GM12891 (cell line): ENCODE results near the gene ZBTB46.

ENCODE experiments used
- POLR2A ChIP-seq: IDR thresholded peaks from 2 replicates; pipeline ENCODE4 v1.6.1; 2011; ENCODE audit warnings: low read depth, low read length, control low read depth
- POU2F2 ChIP-seq: IDR thresholded peaks from 2 replicates; pipeline ENCODE4 v1.6.1; 2011; ENCODE audit warnings: low read depth, mild to moderate bottlenecking, control low read depth, low read length, moderate library complexity
- SPI1 ChIP-seq: IDR thresholded peaks from 2 replicates; pipeline ENCODE4 v1.6.1; 2011; ENCODE audit warnings: low read depth, low read length, control low read depth

GRCh38 chr20:63878899-63879663 is 48.0 kb upstream of the ZBTB46 start:
- TF ChIP-seq POLR2A (no peak), SPI1 (no peak), POU2F2 (no peak)
